GM12878 (cell line): ENCODE data around the gene CDC42SE1. TPM values are rescaled to one million over a fixed set of nuclear protein-coding genes. Genes with fewer than 3 reads are reported as not detected.

ENCODE experiments used
- ATAC-seq: fragments of 200-7000 bp; cut with Tn5 transposase; 3 replicates; pipeline ENCODE4 v1.9.1; 2020; ENCODE audit warnings: mild to moderate bottlenecking, moderate library complexity
- BruUV-seq: library from RNA; stranded (reverse); fragments of 400-500 nt; replicated peaks from 2 replicates; lab custom pipeline; 2021; lab: Mats Ljungman, UMichigan
- CTCF ChIA-PET: fragments of 300-600 bp; sonication (Branson Sonifier 250); formaldehyde crosslinking; extraction: SDS; loops from one replicate; lab custom pipeline; 2021; ENCODE audit warnings: inconsistent platforms; lab: Yijun Ruan, JAX
- POLR2A ChIA-PET: fragments of 350-600 bp; formaldehyde crosslinking; extraction: SDS; loops from one replicate; lab custom pipeline; 2021; ENCODE audit warnings: inconsistent platforms; lab: Charles Lee
- RAD21 ChIA-PET: fragments of 300-600 bp; sonication (Branson Sonifier 250); formaldehyde crosslinking; loops from one replicate; lab custom pipeline; 2023; ENCODE audit warnings: antibody characterized with exemption; ENCODE audit not compliant: unreplicated experiment; lab: Charles Lee
- SMC1A ChIA-PET: fragments of 300-600 bp; sonication (Branson Sonifier 250); formaldehyde crosslinking; loops from one replicate; lab custom pipeline; 2023; ENCODE audit not compliant: unreplicated experiment, uncharacterized antibody; lab: Charles Lee
- DNase-seq: peaks from one replicate; pipeline ENCODE4 v3.0.0-alpha.2; 2011; ENCODE audit warnings: low read depth, low spot score
- FAIRE-seq: peaks from 3 replicates; lab custom pipeline; 2011; peaks lifted over from hg19 to GRCh38; lab: Jason Lieb, UNC
- H2AFZ ChIP-seq: 2 replicates; pipeline ENCODE4 v1.6.0; 2011; ENCODE audit warnings: low read depth, low read length, control low read depth; ENCODE audit not compliant: control insufficient read depth
- H3K27ac ChIP-seq: 2 replicates; pipeline ENCODE4 v1.5.1; 2011; ENCODE audit warnings: control low read depth; ENCODE audit not compliant: control insufficient read depth, insufficient read depth
- H3K27me3 ChIP-seq, 2 experiments: replicated peaks in 1 of 2; 2 replicates each; pipeline versions ENCODE4 v1.6.0 to v1.6.1; 2011; ENCODE audit warnings: low read length in 1 of 2; ENCODE audit not compliant: control insufficient read depth in 2 of 2, insufficient read depth in 2 of 2
- H3K36me3 ChIP-seq, 2 experiments: 2 replicates each; pipeline ENCODE4 v1.5.1; 2011; ENCODE audit warnings: low read length in 1 of 2; ENCODE audit not compliant: control insufficient read depth in 2 of 2, insufficient read depth in 2 of 2
- H3K4me1 ChIP-seq: 2 replicates; pipeline ENCODE4 v1.6.1; 2011; ENCODE audit warnings: mild to moderate bottlenecking, low read length, moderate library complexity, mixed read lengths; ENCODE audit not compliant: control insufficient read depth, insufficient read depth
- H3K4me2 ChIP-seq: 2 replicates; pipeline ENCODE4 v1.6.0; 2011; ENCODE audit warnings: control low read depth; ENCODE audit not compliant: control insufficient read depth, insufficient read depth
- H3K4me3 ChIP-seq: fragments of 200-600 bp; sonication (generic); 2 replicates; pipeline ENCODE4 v1.5.1; 2016
- H3K79me2 ChIP-seq: 2 replicates; pipeline ENCODE4 v1.6.0; 2011; ENCODE audit warnings: low read length; ENCODE audit not compliant: control insufficient read depth, insufficient read depth
- H3K9ac ChIP-seq: 2 replicates; pipeline ENCODE4 v1.8.0; 2011; ENCODE audit warnings: low read length, control low read depth, mixed read lengths; ENCODE audit not compliant: control insufficient read depth, insufficient read depth
- H3K9me3 ChIP-seq: replicated peaks from 3 replicates; pipeline ENCODE4 v1.5.1; 2011; ENCODE audit warnings: mild to moderate bottlenecking, low read length; ENCODE audit not compliant: control insufficient read depth, insufficient read depth
- H4K20me1 ChIP-seq: 2 replicates; pipeline ENCODE4 v1.6.0; 2011; ENCODE audit not compliant: control insufficient read depth, insufficient read depth
- HDAC6 ChIP-seq: fragments of 200-600 bp; sonication (generic); IDR thresholded peaks from one replicate; pipeline ENCODE4 v1.8.0; 2017; ENCODE audit warnings: antibody characterized with exemption; ENCODE audit not compliant: unreplicated experiment
- IRF5 ChIP-seq: fragments of 450-650 bp; IDR thresholded peaks from 2 replicates; pipeline ENCODE4 v1.6.1; 2017; ENCODE audit warnings: borderline replicate concordance
- KAT2A ChIP-seq: conservative IDR thresholded peaks from 2 replicates; pipeline ENCODE4 v1.6.1; 2011; ENCODE audit warnings: low read depth, low read length; ENCODE audit not compliant: control insufficient read depth
- NBN ChIP-seq: fragments of 450-650 bp; IDR thresholded peaks from 2 replicates; pipeline ENCODE4 v1.6.1; 2016
- PAX8 ChIP-seq: fragments of 450-650 bp; IDR thresholded peaks from 2 replicates; pipeline ENCODE4 v1.6.1; 2017; ENCODE audit warnings: mild to moderate bottlenecking, moderate library complexity
- POLR2AphosphoS2 ChIP-seq: IDR thresholded peaks from 2 replicates; pipeline ENCODE4 v1.6.1; 2011; ENCODE audit warnings: low read depth, mild to moderate bottlenecking, low read length, improper control_type of control experiment, moderate library complexity
- RBBP5 ChIP-seq: fragments of 200-600 bp; sonication (generic); conservative IDR thresholded peaks from 2 replicates; pipeline ENCODE4 v1.6.1; 2016
- SREBF2 ChIP-seq: IDR thresholded peaks from 2 replicates; pipeline ENCODE4 v1.6.1; 2012; ENCODE audit warnings: mild to moderate bottlenecking, low read length
- ZNF217 ChIP-seq: fragments of 450-650 bp; IDR thresholded peaks from 2 replicates; pipeline ENCODE4 v1.6.1; 2017; ENCODE audit warnings: antibody characterized with exemption, mild to moderate bottlenecking
- WGBS: methylation state at CpG from one replicate; pipeline ENCODE4 v1.1.6; 2016; ENCODE audit warnings: low lambda C conversion rate; ENCODE audit not compliant: insufficient replicate concordance, insufficient coverage; ENCODE audit errors: missing lambda C conversion rate; 5-methylcytosine and 5-hydroxymethylcytosine counted together
- in situ Hi-C: fragments of 300-500 bp; cut with MboI; formaldehyde crosslinking; loops from 9 replicates; pipeline ENCODE4 v1.14.3; 2018; ENCODE audit warnings: mixed read lengths
- intact Hi-C: fragments of 100-400 bp; cut with micrococcal nuclease; formaldehyde crosslinking; loops from one replicate; pipeline ENCODE4 v1.14.2; 2022; ENCODE audit not compliant: unreplicated experiment
- polyA plus RNA-seq, 11 experiments: library from polyadenylated mRNA; depleted of rRNA in 4 of 11; unstranded in 6 of 11; stranded (reverse) in 5 of 11; fragments of >200 nt; fragmentation: Nextera tagmentation in 4 of 11; fragmentation: Illumina TruSeq in 1 of 11; extraction: Ambion mirVana in 4 of 11; extraction: Trizol in 1 of 11; gene quantifications; 1 replicate in 1 of 11; 2 replicates in 10 of 11; pipeline versions ENCODE4 v1.2.1 to v1.2.3, GENCODE V29; 2011 to 2016; ENCODE audit warnings: inconsistent platforms in 2 of 11, missing spikeins in 2 of 11, low read depth in 1 of 11
- total RNA-seq, 4 experiments: library from RNA; depleted of rRNA in 3 of 4; stranded (reverse); fragments of >200 nt in 3 of 4; fragmentation: Illumina TruSeq in 1 of 4; extraction: Trizol in 1 of 4; gene quantifications; 2 replicates each; pipeline versions ENCODE4 v1.2.1 to v1.2.3, GENCODE V29; 2013 to 2021
- TF ChIP-seq, protein P1 (sequence below): IDR thresholded peaks from 2 replicates; pipeline ENCODE4 v1.6.1; 2012; ENCODE audit warnings: low read length, inconsistent platforms

The CDC42SE1 gene
- total and polyA plus RNA-seq, 10 of the 15 experiments (the other 5 are each of a cell fraction or from before 2014, with no cell fraction given) = 35.7 to 112 (median 74.3) TPM

- in situ Hi-C loops = no loop called here
- no TSS peak for BruUV-seq
- no peak for FAIRE-seq
These were observed 22.4 kb downstream of the CDC42SE1 start for GRCh38 chr1:151037032-151037431.

More at GRCh38 chr1:151037032-151037431, 22.4 kb downstream of the CDC42SE1 start:
- ChIA-PET SMC1A (no interaction called here), CTCF (interaction anchor here (1.5 to 2.2 kb wide), 2 partner anchors 12 to 120 kb away, joined by 4 to 11 read pairs; partner anchors contain the start of gene TNFAIP8L2), RAD21 (no interaction called here), POLR2A (no interaction called here)
- Histone ChIP-seq H3K27ac (no peak overlapping the region), H3K9me3 (no peaks in the 10 kb centered on the region), H3K4me2 (no peak overlapping the region), H3K27me3 (no peaks in the 10 kb centered on the region), H3K79me2 (no peaks in the 10 kb centered on the region), H3K9ac (no peak overlapping the region), H3K4me3 (no peak overlapping the region), H4K20me1 (no peaks in the 10 kb centered on the region), H3K4me1 (no peaks in the 10 kb centered on the region), H2AFZ (no peak overlapping the region), H3K36me3 (peaks cover 2% of the 10 kb centered on the region in 2 experiments; a peak in 2 of 4 replicates)
- DNase-seq = no peak
- 86% methylated on average over 6 of the region's 6 CpGs for WGBS
- no peak for TF ChIP-seq POLR2AphosphoS2
- TF ChIP-seq RBBP5 = no peak
- TF ChIP-seq KAT2A = no peak
- TF ChIP-seq HDAC6 = no peak
- TF ChIP-seq, protein P1, sequence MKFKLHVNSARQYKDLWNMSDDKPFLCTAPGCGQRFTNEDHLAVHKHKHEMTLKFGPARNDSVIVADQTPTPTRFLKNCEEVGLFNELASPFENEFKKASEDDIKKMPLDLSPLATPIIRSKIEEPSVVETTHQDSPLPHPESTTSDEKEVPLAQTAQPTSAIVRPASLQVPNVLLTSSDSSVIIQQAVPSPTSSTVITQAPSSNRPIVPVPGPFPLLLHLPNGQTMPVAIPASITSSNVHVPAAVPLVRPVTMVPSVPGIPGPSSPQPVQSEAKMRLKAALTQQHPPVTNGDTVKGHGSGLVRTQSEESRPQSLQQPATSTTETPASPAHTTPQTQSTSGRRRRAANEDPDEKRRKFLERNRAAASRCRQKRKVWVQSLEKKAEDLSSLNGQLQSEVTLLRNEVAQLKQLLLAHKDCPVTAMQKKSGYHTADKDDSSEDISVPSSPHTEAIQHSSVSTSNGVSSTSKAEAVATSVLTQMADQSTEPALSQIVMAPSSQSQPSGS = no peak
- TF ChIP-seq SREBF2 = no peak
- no peak for TF ChIP-seq PAX8
- TF ChIP-seq NBN = no peak
- TF ChIP-seq ZNF217 = no peak
- no peak for TF ChIP-seq IRF5
- intact Hi-C loops = no loop called here
- no peak for ATAC-seq
